MM.1S (cell line): ENCODE data around the gene GOLGA7B.

ENCODE experiments used
- EZH2 ChIP-seq: fragments of 300-600 bp; sonication (generic); optimal IDR thresholded peaks from 2 replicates; pipeline ENCODE3; 2017; ENCODE audit warnings: low read depth, mild to moderate bottlenecking, antibody characterized with exemption, low read length, mixed read lengths
- TF ChIP-seq, protein P1 (sequence below): fragments of 300-600 bp; sonication (generic); IDR thresholded peaks from 2 replicates; pipeline ENCODE4 v1.5.1; 2016; ENCODE audit warnings: antibody characterized with exemption, low read length, mixed read lengths

DNA sequence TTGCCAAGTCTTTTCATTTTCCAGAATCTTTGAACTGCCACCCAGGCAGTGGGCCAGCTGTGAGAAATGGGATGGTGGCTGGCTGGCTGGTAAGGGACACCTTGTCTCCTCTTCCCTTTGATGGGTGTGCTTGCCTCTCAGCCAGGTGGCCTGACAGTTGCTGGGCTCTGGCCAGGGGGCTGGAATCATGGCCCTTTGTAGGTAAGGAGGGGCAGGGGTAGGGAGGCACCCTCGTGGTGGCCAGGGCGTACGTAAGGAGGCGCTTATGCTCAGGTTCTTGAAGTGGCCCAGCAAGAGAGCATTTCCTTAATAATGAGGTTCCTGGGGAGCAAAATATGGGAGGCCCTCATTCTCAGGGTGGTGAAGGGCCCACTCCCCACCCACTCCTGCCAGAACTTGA lies 33.0 kb upstream of the GOLGA7B start:
- TF ChIP-seq, protein P1, sequence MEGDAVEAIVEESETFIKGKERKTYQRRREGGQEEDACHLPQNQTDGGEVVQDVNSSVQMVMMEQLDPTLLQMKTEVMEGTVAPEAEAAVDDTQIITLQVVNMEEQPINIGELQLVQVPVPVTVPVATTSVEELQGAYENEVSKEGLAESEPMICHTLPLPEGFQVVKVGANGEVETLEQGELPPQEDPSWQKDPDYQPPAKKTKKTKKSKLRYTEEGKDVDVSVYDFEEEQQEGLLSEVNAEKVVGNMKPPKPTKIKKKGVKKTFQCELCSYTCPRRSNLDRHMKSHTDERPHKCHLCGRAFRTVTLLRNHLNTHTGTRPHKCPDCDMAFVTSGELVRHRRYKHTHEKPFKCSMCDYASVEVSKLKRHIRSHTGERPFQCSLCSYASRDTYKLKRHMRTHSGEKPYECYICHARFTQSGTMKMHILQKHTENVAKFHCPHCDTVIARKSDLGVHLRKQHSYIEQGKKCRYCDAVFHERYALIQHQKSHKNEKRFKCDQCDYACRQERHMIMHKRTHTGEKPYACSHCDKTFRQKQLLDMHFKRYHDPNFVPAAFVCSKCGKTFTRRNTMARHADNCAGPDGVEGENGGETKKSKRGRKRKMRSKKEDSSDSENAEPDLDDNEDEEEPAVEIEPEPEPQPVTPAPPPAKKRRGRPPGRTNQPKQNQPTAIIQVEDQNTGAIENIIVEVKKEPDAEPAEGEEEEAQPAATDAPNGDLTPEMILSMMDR: no peak
- TF ChIP-seq EZH2: no peak
